GM12878 (cell line): ENCODE results near the gene SGTB. TPM values are rescaled to one million over a fixed set of nuclear protein-coding genes. Genes with fewer than 3 reads are reported as not detected.

Source experiments
- ATAC-seq: fragments of 200-7000 bp; cut with Tn5 transposase; 3 replicates; pipeline ENCODE4 v1.9.1; 2020; ENCODE audit warnings: mild to moderate bottlenecking, moderate library complexity
- BruUV-seq: library from RNA; stranded (reverse); fragments of 400-500 nt; replicated peaks from 2 replicates; lab custom pipeline; 2021; lab: Mats Ljungman, UMichigan
- CTCF ChIA-PET: fragments of 300-600 bp; sonication (Branson Sonifier 250); formaldehyde crosslinking; extraction: SDS; loops from one replicate; lab custom pipeline; 2021; ENCODE audit warnings: inconsistent platforms; lab: Yijun Ruan, JAX
- POLR2A ChIA-PET: fragments of 350-600 bp; formaldehyde crosslinking; extraction: SDS; loops from one replicate; lab custom pipeline; 2021; ENCODE audit warnings: inconsistent platforms; lab: Charles Lee
- RAD21 ChIA-PET: fragments of 300-600 bp; sonication (Branson Sonifier 250); formaldehyde crosslinking; loops from one replicate; lab custom pipeline; 2023; ENCODE audit warnings: antibody characterized with exemption; ENCODE audit not compliant: unreplicated experiment; lab: Charles Lee
- SMC1A ChIA-PET: fragments of 300-600 bp; sonication (Branson Sonifier 250); formaldehyde crosslinking; loops from one replicate; lab custom pipeline; 2023; ENCODE audit not compliant: unreplicated experiment, uncharacterized antibody; lab: Charles Lee
- DNase-seq: peaks from one replicate; pipeline ENCODE4 v3.0.0-alpha.2; 2011; ENCODE audit warnings: low read depth, low spot score
- FAIRE-seq: peaks from 3 replicates; lab custom pipeline; 2011; peaks lifted over from hg19 to GRCh38; lab: Jason Lieb, UNC
- H2AFZ ChIP-seq: 2 replicates; pipeline ENCODE4 v1.6.0; 2011; ENCODE audit warnings: low read depth, low read length, control low read depth; ENCODE audit not compliant: control insufficient read depth
- H3K27ac ChIP-seq: 2 replicates; pipeline ENCODE4 v1.5.1; 2011; ENCODE audit warnings: control low read depth; ENCODE audit not compliant: control insufficient read depth, insufficient read depth
- H3K27me3 ChIP-seq, 2 experiments: replicated peaks in 1 of 2; 2 replicates each; pipeline versions ENCODE4 v1.6.0 to v1.6.1; 2011; ENCODE audit warnings: low read length in 1 of 2; ENCODE audit not compliant: control insufficient read depth in 2 of 2, insufficient read depth in 2 of 2
- H3K36me3 ChIP-seq, 2 experiments: 2 replicates each; pipeline ENCODE4 v1.5.1; 2011; ENCODE audit warnings: low read length in 1 of 2; ENCODE audit not compliant: control insufficient read depth in 2 of 2, insufficient read depth in 2 of 2
- H3K4me1 ChIP-seq: 2 replicates; pipeline ENCODE4 v1.6.1; 2011; ENCODE audit warnings: mild to moderate bottlenecking, low read length, moderate library complexity, mixed read lengths; ENCODE audit not compliant: control insufficient read depth, insufficient read depth
- H3K4me2 ChIP-seq: 2 replicates; pipeline ENCODE4 v1.6.0; 2011; ENCODE audit warnings: control low read depth; ENCODE audit not compliant: control insufficient read depth, insufficient read depth
- H3K4me3 ChIP-seq: fragments of 200-600 bp; sonication (generic); 2 replicates; pipeline ENCODE4 v1.5.1; 2016
- H3K79me2 ChIP-seq: 2 replicates; pipeline ENCODE4 v1.6.0; 2011; ENCODE audit warnings: low read length; ENCODE audit not compliant: control insufficient read depth, insufficient read depth
- H3K9ac ChIP-seq: 2 replicates; pipeline ENCODE4 v1.8.0; 2011; ENCODE audit warnings: low read length, control low read depth, mixed read lengths; ENCODE audit not compliant: control insufficient read depth, insufficient read depth
- H3K9me3 ChIP-seq: replicated peaks from 3 replicates; pipeline ENCODE4 v1.5.1; 2011; ENCODE audit warnings: mild to moderate bottlenecking, low read length; ENCODE audit not compliant: control insufficient read depth, insufficient read depth
- H4K20me1 ChIP-seq: 2 replicates; pipeline ENCODE4 v1.6.0; 2011; ENCODE audit not compliant: control insufficient read depth, insufficient read depth
- BCL11A ChIP-seq: IDR thresholded peaks from 2 replicates; pipeline ENCODE4 v1.6.1; 2011; ENCODE audit warnings: low read depth, low read length
- BHLHE40 ChIP-seq, 2 experiments: fragments of 450-650 bp in 1 of 2; IDR thresholded peaks; 2 replicates each; pipeline ENCODE4 v1.6.1; 2011 to 2017; ENCODE audit warnings: low read depth in 2 of 2, borderline replicate concordance in 1 of 2, improper control_type of control experiment in 1 of 2, low read length in 1 of 2, mild to moderate bottlenecking in 1 of 2
- CHD4 ChIP-seq: fragments of 200-600 bp; sonication (generic); IDR thresholded peaks from 2 replicates; pipeline ENCODE4 v1.6.1; 2016; ENCODE audit warnings: mild to moderate bottlenecking
- CREB1 ChIP-seq: IDR thresholded peaks from 2 replicates; pipeline ENCODE4 v1.6.1; 2012; ENCODE audit warnings: low read depth, mild to moderate bottlenecking, inconsistent platforms
- IKZF2 ChIP-seq, 2 experiments: fragments of 450-650 bp; IDR thresholded peaks; 2 replicates each; pipeline ENCODE4 v1.6.1; 2017; ENCODE audit warnings: mild to moderate bottlenecking in 2 of 2, moderate library complexity in 2 of 2
- JUNB ChIP-seq: IDR thresholded peaks from 2 replicates; pipeline ENCODE4 v1.6.1; 2016; ENCODE audit warnings: antibody characterized with exemption, mild to moderate bottlenecking
- JUND ChIP-seq: IDR thresholded peaks from 2 replicates; pipeline ENCODE4 v1.6.1; 2012; ENCODE audit warnings: low read depth, mild to moderate bottlenecking, low read length, improper control_type of control experiment, moderate library complexity
- NR2C1 ChIP-seq: fragments of 450-650 bp; IDR thresholded peaks from 2 replicates; pipeline ENCODE4 v1.6.1; 2017; ENCODE audit warnings: antibody characterized with exemption, mild to moderate bottlenecking, moderate library complexity
- POLR2A ChIP-seq: IDR thresholded peaks from 2 replicates; pipeline ENCODE4 v1.6.1; 2011; ENCODE audit warnings: low read depth, mild to moderate bottlenecking, low read length
- RUNX3 ChIP-seq: IDR thresholded peaks from 2 replicates; pipeline ENCODE4 v1.6.1; 2012; ENCODE audit warnings: low read length, inconsistent platforms
- SIN3A ChIP-seq: IDR thresholded peaks from 2 replicates; pipeline ENCODE4 v1.6.1; 2012; ENCODE audit warnings: low read depth, low read length, improper control_type of control experiment
- TARDBP ChIP-seq: IDR thresholded peaks from 2 replicates; pipeline ENCODE4 v1.6.1; 2016; ENCODE audit warnings: borderline replicate concordance
- TCF3 ChIP-seq: IDR thresholded peaks from 2 replicates; pipeline ENCODE4 v1.6.1; 2012; ENCODE audit warnings: low read depth, mild to moderate bottlenecking, low read length, borderline replicate concordance; ENCODE audit not compliant: insufficient read depth
- YY1 ChIP-seq: IDR thresholded peaks from 2 replicates; pipeline ENCODE4 v1.6.1; 2011; ENCODE audit warnings: low read depth, mild to moderate bottlenecking, low read length
- WGBS: methylation state at CpG from one replicate; pipeline ENCODE4 v1.1.6; 2016; ENCODE audit warnings: low lambda C conversion rate; ENCODE audit not compliant: insufficient replicate concordance, insufficient coverage; ENCODE audit errors: missing lambda C conversion rate; 5-methylcytosine and 5-hydroxymethylcytosine counted together
- in situ Hi-C: fragments of 300-500 bp; cut with MboI; formaldehyde crosslinking; loops from 9 replicates; pipeline ENCODE4 v1.14.3; 2018; ENCODE audit warnings: mixed read lengths
- intact Hi-C: fragments of 100-400 bp; cut with micrococcal nuclease; formaldehyde crosslinking; loops from one replicate; pipeline ENCODE4 v1.14.2; 2022; ENCODE audit not compliant: unreplicated experiment
- polyA plus RNA-seq, 11 experiments: library from polyadenylated mRNA; depleted of rRNA in 4 of 11; unstranded in 6 of 11; stranded (reverse) in 5 of 11; fragments of >200 nt; fragmentation: Nextera tagmentation in 4 of 11; fragmentation: Illumina TruSeq in 1 of 11; extraction: Ambion mirVana in 4 of 11; extraction: Trizol in 1 of 11; gene quantifications; 1 replicate in 1 of 11; 2 replicates in 10 of 11; pipeline versions ENCODE4 v1.2.1 to v1.2.3, GENCODE V29; 2011 to 2016; ENCODE audit warnings: inconsistent platforms in 2 of 11, missing spikeins in 2 of 11, low read depth in 1 of 11
- total RNA-seq, 4 experiments: library from RNA; depleted of rRNA in 3 of 4; stranded (reverse); fragments of >200 nt in 3 of 4; fragmentation: Illumina TruSeq in 1 of 4; extraction: Trizol in 1 of 4; gene quantifications; 2 replicates each; pipeline versions ENCODE4 v1.2.1 to v1.2.3, GENCODE V29; 2013 to 2021
- TF ChIP-seq, protein P1 (sequence below): IDR thresholded peaks from 2 replicates; pipeline ENCODE4 v1.6.1; 2012; ENCODE audit warnings: improper control_type of control experiment, low read depth, low read length; ENCODE audit not compliant: insufficient replicate concordance
- TF ChIP-seq, protein P2 (sequence below): IDR thresholded peaks from 2 replicates; pipeline ENCODE4 v1.6.1; 2012; ENCODE audit warnings: low read depth, low read length, improper control_type of control experiment
- TF ChIP-seq, protein P3 (sequence below): fragments of 450-650 bp; IDR thresholded peaks from 2 replicates; pipeline ENCODE4 v1.6.1; 2017; ENCODE audit warnings: low read depth, mild to moderate bottlenecking, moderate library complexity

The SGTB gene
- total and polyA plus RNA-seq, 10 of the 15 experiments (the other 5 are each of a cell fraction or from before 2014, with no cell fraction given), result 1.0 to 7.8 (median 5.4) TPM

DNA sequence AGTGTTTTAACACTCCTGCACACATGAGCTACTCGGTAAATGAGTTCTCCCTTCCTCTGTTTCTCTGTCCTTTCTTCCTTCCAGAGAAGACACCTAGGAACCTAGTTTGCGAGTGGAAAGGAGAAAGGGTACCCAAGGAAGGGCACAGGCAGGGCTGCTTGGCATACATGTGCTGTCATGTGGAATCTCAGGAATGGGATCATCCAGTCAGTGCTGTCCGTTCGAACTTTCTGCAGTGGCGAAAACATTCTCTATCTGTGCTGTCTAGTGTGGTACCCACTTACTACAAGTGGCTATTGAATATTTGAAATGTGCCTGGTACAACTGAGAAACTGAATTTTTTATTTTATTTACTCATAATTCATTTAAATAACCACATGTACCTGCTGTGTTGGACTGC, 28.0 kb upstream of the SGTB start (continued):
- TF ChIP-seq, protein P1, sequence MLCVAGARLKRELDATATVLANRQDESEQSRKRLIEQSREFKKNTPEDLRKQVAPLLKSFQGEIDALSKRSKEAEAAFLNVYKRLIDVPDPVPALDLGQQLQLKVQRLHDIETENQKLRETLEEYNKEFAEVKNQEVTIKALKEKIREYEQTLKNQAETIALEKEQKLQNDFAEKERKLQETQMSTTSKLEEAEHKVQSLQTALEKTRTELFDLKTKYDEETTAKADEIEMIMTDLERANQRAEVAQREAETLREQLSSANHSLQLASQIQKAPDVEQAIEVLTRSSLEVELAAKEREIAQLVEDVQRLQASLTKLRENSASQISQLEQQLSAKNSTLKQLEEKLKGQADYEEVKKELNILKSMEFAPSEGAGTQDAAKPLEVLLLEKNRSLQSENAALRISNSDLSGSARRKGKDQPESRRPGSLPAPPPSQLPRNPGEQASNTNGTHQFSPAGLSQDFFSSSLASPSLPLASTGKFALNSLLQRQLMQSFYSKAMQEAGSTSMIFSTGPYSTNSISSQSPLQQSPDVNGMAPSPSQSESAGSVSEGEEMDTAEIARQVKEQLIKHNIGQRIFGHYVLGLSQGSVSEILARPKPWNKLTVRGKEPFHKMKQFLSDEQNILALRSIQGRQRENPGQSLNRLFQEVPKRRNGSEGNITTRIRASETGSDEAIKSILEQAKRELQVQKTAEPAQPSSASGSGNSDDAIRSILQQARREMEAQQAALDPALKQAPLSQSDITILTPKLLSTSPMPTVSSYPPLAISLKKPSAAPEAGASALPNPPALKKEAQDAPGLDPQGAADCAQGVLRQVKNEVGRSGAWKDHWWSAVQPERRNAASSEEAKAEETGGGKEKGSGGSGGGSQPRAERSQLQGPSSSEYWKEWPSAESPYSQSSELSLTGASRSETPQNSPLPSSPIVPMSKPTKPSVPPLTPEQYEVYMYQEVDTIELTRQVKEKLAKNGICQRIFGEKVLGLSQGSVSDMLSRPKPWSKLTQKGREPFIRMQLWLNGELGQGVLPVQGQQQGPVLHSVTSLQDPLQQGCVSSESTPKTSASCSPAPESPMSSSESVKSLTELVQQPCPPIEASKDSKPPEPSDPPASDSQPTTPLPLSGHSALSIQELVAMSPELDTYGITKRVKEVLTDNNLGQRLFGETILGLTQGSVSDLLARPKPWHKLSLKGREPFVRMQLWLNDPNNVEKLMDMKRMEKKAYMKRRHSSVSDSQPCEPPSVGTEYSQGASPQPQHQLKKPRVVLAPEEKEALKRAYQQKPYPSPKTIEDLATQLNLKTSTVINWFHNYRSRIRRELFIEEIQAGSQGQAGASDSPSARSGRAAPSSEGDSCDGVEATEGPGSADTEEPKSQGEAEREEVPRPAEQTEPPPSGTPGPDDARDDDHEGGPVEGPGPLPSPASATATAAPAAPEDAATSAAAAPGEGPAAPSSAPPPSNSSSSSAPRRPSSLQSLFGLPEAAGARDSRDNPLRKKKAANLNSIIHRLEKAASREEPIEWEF, result no peak

DNA sequence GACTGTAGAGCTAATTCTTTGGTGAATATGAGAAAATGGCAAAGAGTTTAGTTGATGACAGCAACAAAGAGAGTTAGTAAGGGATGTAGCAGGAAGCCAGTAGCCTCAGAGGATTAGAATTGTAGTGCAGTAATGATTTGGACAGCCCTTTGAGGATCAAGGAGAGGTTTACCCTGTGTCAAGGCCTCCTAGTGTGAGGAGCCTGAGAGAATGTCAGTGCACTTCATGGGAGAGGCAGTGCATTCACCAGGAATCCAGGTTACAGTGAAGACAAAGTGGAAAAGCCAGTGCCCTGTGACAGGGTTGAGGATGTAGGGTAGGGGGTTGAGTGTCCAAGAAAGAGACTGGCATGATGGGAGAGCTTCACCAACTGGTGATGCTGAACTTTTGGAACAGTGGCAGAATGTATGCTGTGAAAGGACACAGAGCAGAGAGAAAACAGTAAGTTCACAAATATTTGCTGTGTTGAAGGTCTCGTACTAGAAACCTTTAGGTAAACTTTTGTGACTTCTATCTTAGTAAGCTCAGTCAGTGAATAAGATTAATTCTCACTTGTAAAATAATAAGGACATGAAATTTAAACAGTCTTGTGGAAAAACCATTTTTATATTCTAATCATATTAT, 27.4 kb upstream of the SGTB start:
- TF ChIP-seq, protein P2, sequence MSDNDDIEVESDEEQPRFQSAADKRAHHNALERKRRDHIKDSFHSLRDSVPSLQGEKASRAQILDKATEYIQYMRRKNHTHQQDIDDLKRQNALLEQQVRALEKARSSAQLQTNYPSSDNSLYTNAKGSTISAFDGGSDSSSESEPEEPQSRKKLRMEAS, result no peak
- TF ChIP-seq IKZF2 (IDR thresholded peaks at IDR 0.05) (no peak), BHLHE40 (IDR thresholded peaks at IDR 0.05; ENCODE audit: borderline replicate concordance in 1 of 2, low read depth in 2 of 2, low read length in 1 of 2) (no peak), TARDBP (no peak), JUNB (no peak), YY1 (no peak), NR2C1 (no peak), POLR2A (no peak), TCF3 (no peak), BCL11A (no peak), RUNX3 (no peak), CHD4 (no peak), CREB1 (no peak), SIN3A (no peak), JUND (no peak)
- TF ChIP-seq, protein P3, sequence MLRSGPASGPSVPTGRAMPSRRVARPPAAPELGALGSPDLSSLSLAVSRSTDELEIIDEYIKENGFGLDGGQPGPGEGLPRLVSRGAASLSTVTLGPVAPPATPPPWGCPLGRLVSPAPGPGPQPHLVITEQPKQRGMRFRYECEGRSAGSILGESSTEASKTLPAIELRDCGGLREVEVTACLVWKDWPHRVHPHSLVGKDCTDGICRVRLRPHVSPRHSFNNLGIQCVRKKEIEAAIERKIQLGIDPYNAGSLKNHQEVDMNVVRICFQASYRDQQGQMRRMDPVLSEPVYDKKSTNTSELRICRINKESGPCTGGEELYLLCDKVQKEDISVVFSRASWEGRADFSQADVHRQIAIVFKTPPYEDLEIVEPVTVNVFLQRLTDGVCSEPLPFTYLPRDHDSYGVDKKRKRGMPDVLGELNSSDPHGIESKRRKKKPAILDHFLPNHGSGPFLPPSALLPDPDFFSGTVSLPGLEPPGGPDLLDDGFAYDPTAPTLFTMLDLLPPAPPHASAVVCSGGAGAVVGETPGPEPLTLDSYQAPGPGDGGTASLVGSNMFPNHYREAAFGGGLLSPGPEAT, result no peak
- FAIRE-seq, result no peak
- ChIA-PET SMC1A (interaction anchor here (1.1 to 2.7 kb wide), 3 partner anchors 8 to 29 kb away, joined by 3 to 9 read pairs (median 6); no protein-coding TSS in a partner anchor), POLR2A (no interaction called here), CTCF (no interaction called here), RAD21 (no interaction called here)
- H3K4me3 ChIP-seq, result no peak overlapping the region
- H2AFZ ChIP-seq, result no peak overlapping the region
- H3K9ac ChIP-seq, result no peak overlapping the region
- intact Hi-C loops, result loop anchor here (10.0 kb wide), 1 partner anchor 265 kb away; no protein-coding TSS in a partner anchor
- in situ Hi-C loops, result no loop called here
- no peak overlapping the region for H3K27ac ChIP-seq
- no TSS peak for BruUV-seq
- no peaks in the 10 kb centered on the region for H3K9me3 ChIP-seq
- peaks cover 0 to 1% of the 10 kb centered on the region in 2 experiments; a peak in 1 of 4 replicates for H3K36me3 ChIP-seq
- no peak overlapping the region for H3K4me2 ChIP-seq
- H3K79me2 ChIP-seq, result no peaks in the 10 kb centered on the region
- ATAC-seq, result no peak
- no peaks in the 10 kb centered on the region for H3K27me3 ChIP-seq
- DNase-seq, result no peak
- no peaks in the 10 kb centered on the region for H3K4me1 ChIP-seq
- H4K20me1 ChIP-seq, result no peaks in the 10 kb centered on the region
- WGBS, result 100% methylated on average over 1 of the region's 1 CpG
